Muscle layer of colon (tissue), 2 donors: Measurements from ENCODE around the gene TNIK.

Experiments
- H3K27ac ChIP-seq: one replicate; pipeline ENCODE4 v1.7.0; 2013; ENCODE audit warnings: low read depth, mild to moderate bottlenecking, low read length, moderate library complexity
- H3K27me3 ChIP-seq, 2 donors: one replicate each; pipeline ENCODE4 v1.7.0; 2013; ENCODE audit warnings: low read length in 2 of 2, mild to moderate bottlenecking in 2 of 2; ENCODE audit not compliant: insufficient read depth in 2 of 2, control insufficient read depth in 1 of 2
- H3K36me3 ChIP-seq: one replicate; pipeline ENCODE4 v1.7.0; 2013; ENCODE audit warnings: mild to moderate bottlenecking, low read length; ENCODE audit not compliant: insufficient read depth
- H3K4me1 ChIP-seq: one replicate; pipeline ENCODE4 v1.7.0; 2013; ENCODE audit warnings: mild to moderate bottlenecking, low read length; ENCODE audit not compliant: insufficient read depth
- H3K4me3 ChIP-seq, 2 donors: one replicate each; pipeline ENCODE4 v1.7.0; 2013; ENCODE audit warnings: low read length in 2 of 2, low read depth in 1 of 2, mild to moderate bottlenecking in 1 of 2, moderate library complexity in 1 of 2
- H3K9ac ChIP-seq: one replicate; pipeline ENCODE4 v1.7.0; 2013; ENCODE audit warnings: low read length
- H3K9me3 ChIP-seq: one replicate; pipeline ENCODE4 v1.7.0; 2013; ENCODE audit warnings: mild to moderate bottlenecking, low read length
- donor health status: abdominal sarcoma.
- donor health status: Adenocarcinoma of cecum.

TNIK gene

DNA sequence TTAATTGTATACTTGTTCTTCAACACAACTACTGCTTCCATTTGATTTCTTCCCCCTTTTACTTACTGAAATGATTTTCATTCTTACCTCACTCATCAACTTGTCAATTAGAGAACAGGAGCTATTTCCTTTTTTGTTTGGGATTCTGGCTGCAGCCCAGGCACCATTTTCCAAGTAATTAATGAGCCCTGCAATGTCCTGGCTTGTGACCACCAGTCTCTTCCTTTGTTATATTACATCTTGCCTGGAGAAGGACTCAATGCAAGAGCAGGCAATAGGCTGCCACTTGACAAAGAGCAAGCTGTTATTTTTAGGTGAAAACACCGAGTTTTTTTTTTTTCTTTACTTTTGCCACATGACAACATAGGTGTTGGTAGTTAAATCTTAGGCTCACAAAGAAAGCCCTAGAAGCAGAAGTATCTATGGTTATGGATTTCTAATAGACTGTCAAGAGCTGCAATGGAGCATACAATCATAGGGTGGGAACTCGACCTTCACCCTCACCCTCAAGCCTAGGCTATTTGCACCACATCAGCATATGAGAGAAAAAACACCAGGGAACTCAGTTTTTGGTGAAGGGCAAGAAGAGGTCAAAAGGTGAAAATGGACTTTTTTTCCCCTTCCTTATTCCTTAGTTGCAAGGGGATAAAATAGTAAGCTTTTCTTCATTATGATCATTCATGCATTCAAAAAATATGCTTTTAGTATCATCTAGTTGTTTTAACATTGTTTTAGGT is 114.9 kb downstream of the TNIK start:
- Histone ChIP-seq H3K27ac (no peak overlapping the region), H3K36me3 (no peaks in the 10 kb centered on the region), H3K27me3 (no peaks in the 10 kb centered on the region), H3K9me3 (no peaks in the 10 kb centered on the region), H3K9ac (no peak overlapping the region), H3K4me3 (no peak overlapping the region), H3K4me1 (peaks cover 14% of the 10 kb centered on the region)

- Histone ChIP-seq H3K4me1 (peaks cover 14% of the 10 kb centered on the region), H3K9me3 (no peaks in the 10 kb centered on the region), H3K4me3 (no peak overlapping the region), H3K36me3 (no peaks in the 10 kb centered on the region), H3K27ac (no peak overlapping the region), H3K27me3 (no peaks in the 10 kb centered on the region), H3K9ac (no peak overlapping the region)
Observed at GRCh38 chr3:171343693-171344092, 116.5 kb downstream of the TNIK start.

GRCh38 chr3:171342783-171343420 is 117.3 kb downstream of the TNIK start:
- Histone ChIP-seq H3K4me1 (peaks cover 11% of the 10 kb centered on the region), H3K36me3 (no peaks in the 10 kb centered on the region), H3K9me3 (no peaks in the 10 kb centered on the region), H3K27ac (no peak overlapping the region), H3K4me3 (no peak overlapping the region), H3K9ac (no peak overlapping the region), H3K27me3 (no peaks in the 10 kb centered on the region)

DNA sequence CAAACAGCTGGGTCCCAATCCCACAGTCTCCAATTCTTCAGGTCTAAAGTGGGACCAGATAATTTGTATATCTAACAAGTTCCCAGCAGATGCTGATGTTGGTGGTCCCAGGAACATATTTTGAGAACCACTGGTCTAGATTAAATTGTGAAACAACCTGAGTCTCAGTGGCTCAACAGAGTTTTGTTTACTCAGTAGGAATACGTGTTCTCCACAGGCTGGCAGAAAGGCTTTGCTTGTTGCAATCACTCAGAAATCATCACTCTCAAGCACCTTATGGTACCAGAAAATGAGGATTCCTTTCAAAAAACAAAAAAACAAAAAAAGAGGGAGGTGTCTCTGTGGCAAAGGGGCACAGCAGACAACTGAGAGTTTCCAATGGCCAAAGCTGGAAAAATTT is 118.0 kb downstream of the TNIK start:
- no peak overlapping the region for H3K27ac ChIP-seq
- no peak overlapping the region for H3K4me3 ChIP-seq

GRCh38 chr3:171340434-171340833 is 119.8 kb downstream of the TNIK start:
- H3K27ac ChIP-seq = no peak overlapping the region
- no peaks in the 10 kb centered on the region for H3K36me3 ChIP-seq
- H3K27me3 ChIP-seq = no peaks in the 10 kb centered on the region
- no peaks in the 10 kb centered on the region for H3K9me3 ChIP-seq
- peaks cover 7% of the 10 kb centered on the region for H3K4me1 ChIP-seq
- H3K4me3 ChIP-seq = no peak overlapping the region
- no peak overlapping the region for H3K9ac ChIP-seq

More for the DNA sequence above, 118.0 kb downstream of the TNIK start:
- Histone ChIP-seq H3K36me3 (no peaks in the 10 kb centered on the region), H3K9ac (no peak overlapping the region), H3K4me1 (peaks cover 7% of the 10 kb centered on the region), H3K9me3 (no peaks in the 10 kb centered on the region), H3K27me3 (no peaks in the 10 kb centered on the region)

DNA sequence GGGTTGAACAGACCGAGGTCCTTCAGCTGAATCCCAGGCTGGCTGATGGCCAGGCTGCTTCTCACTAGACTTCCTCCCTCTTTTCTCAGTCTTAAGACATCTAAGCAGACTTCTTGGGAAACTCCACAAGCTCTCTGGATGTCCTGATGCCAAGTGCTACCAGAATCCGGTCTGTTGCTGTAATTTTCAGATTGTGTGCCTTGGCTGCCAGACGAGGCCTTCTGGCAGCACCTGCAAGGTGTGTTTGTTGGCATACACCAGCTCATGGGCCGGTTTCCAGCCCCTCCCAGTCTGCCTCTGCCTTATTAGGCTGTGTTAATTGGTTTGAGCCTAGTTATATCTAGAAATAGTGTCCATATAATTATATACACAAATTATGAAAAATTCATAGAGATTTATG is 120.6 kb downstream of the TNIK start:
- Histone ChIP-seq H3K4me3 (no peak overlapping the region), H3K27me3 (no peaks in the 10 kb centered on the region), H3K27ac (no peak overlapping the region), H3K9me3 (no peaks in the 10 kb centered on the region), H3K36me3 (no peaks in the 10 kb centered on the region), H3K9ac (no peak overlapping the region), H3K4me1 (peaks cover under 1% of the 10 kb centered on the region)

- peaks cover 12% of the 10 kb centered on the region for H3K4me1 ChIP-seq
- no peaks in the 10 kb centered on the region for H3K36me3 ChIP-seq
- no peaks in the 10 kb centered on the region for H3K9me3 ChIP-seq
- no peaks in the 10 kb centered on the region for H3K27me3 ChIP-seq
- no peak overlapping the region for H3K27ac ChIP-seq
- H3K4me3 ChIP-seq = no peak overlapping the region
- H3K9ac ChIP-seq = no peak overlapping the region
Observed at GRCh38 chr3:171336406-171336805, 123.8 kb downstream of the TNIK start.

DNA sequence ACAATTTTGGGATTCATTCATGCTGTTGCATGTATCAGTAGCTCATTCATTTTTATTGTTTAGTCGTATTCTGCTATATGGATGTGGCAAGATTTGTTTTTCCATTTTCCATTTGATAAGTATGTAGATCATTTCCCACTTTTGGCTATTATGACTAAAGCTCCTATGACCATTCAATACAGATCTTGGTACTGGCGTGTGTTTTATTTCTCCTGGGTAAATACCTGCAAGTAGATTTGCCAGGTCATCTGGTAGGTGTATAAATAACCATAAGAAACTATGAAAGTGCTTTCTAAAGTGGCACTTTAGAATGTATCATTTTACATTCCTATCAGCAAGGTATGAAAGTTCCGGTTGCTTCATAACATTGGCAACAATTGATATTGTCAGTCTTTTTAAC is 124.6 kb downstream of the TNIK start:
- Histone ChIP-seq H3K27ac (no peak overlapping the region), H3K9me3 (no peaks in the 10 kb centered on the region), H3K27me3 (no peaks in the 10 kb centered on the region), H3K4me1 (peaks cover 12% of the 10 kb centered on the region), H3K9ac (no peak overlapping the region), H3K36me3 (no peaks in the 10 kb centered on the region), H3K4me3 (no peak overlapping the region)

- Histone ChIP-seq H3K27ac (no peak overlapping the region), H3K4me1 (peaks cover 21% of the 10 kb centered on the region), H3K9ac (no peak overlapping the region)
Observed at GRCh38 chr3:171334465-171334811, 125.8 kb downstream of the TNIK start.

GRCh38 chr3:171333784-171334464 is 126.3 kb downstream of the TNIK start:
- Histone ChIP-seq H3K9me3 (no peaks in the 10 kb centered on the region), H3K4me3 (no peak overlapping the region), H3K4me1 (peaks cover 25% of the 10 kb centered on the region), H3K27ac (no peak overlapping the region), H3K27me3 (no peaks in the 10 kb centered on the region), H3K9ac (no peak overlapping the region), H3K36me3 (no peaks in the 10 kb centered on the region)

More at GRCh38 chr3:171334465-171334811, 125.8 kb downstream of the TNIK start:
- Histone ChIP-seq H3K9me3 (no peaks in the 10 kb centered on the region), H3K36me3 (no peaks in the 10 kb centered on the region), H3K4me3 (no peak overlapping the region), H3K27me3 (no peaks in the 10 kb centered on the region)

- Histone ChIP-seq H3K27ac (no peak overlapping the region), H3K9ac (no peak overlapping the region), H3K9me3 (no peaks in the 10 kb centered on the region), H3K4me1 (peaks cover 37% of the 10 kb centered on the region), H3K4me3 (no peak overlapping the region), H3K27me3 (no peaks in the 10 kb centered on the region), H3K36me3 (no peaks in the 10 kb centered on the region)
Observed at GRCh38 chr3:171330938-171331337, 129.3 kb downstream of the TNIK start.
